Epithelial cell of esophagus (primary cell): Measurements from ENCODE around the gene NLRP8.

Source experiments
- DNase-seq: peaks from one replicate; pipeline ENCODE4 v3.0.0; 2010; ENCODE audit warnings: low read depth
- H3K4me3 ChIP-seq: 2 replicates; pipeline ENCODE4 v1.5.1; 2011; ENCODE audit warnings: mild to moderate bottlenecking, low read length, control low read depth
- TF ChIP-seq, protein P1 (sequence below): IDR thresholded peaks from 2 replicates; pipeline ENCODE4 v1.5.1; 2011; ENCODE audit warnings: low read depth, mild to moderate bottlenecking, low read length, control low read depth, inconsistent platforms; ENCODE audit not compliant: insufficient read depth; ENCODE audit errors: missing control alignments

Gene NLRP8

DNA sequence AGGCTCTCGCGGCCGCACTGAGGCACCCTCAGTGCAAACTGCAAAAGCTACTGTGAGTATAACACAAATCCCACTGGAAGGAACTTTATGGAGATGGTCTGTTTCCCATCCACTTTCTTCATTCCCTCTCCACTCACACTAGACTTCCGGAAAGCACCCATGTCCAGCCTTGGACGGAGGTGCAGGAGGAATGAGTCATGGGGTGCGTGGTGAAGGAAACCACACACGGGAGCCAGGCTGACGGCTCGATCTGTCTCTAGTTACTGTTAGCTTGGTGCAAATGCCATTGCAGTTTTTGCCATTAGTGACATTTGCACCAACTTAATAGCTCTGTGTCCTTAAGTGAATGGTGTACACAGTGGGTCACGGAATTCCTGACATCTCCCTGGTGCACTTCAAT, 14.6 kb downstream of the NLRP8 start:
- TF ChIP-seq, protein P1, sequence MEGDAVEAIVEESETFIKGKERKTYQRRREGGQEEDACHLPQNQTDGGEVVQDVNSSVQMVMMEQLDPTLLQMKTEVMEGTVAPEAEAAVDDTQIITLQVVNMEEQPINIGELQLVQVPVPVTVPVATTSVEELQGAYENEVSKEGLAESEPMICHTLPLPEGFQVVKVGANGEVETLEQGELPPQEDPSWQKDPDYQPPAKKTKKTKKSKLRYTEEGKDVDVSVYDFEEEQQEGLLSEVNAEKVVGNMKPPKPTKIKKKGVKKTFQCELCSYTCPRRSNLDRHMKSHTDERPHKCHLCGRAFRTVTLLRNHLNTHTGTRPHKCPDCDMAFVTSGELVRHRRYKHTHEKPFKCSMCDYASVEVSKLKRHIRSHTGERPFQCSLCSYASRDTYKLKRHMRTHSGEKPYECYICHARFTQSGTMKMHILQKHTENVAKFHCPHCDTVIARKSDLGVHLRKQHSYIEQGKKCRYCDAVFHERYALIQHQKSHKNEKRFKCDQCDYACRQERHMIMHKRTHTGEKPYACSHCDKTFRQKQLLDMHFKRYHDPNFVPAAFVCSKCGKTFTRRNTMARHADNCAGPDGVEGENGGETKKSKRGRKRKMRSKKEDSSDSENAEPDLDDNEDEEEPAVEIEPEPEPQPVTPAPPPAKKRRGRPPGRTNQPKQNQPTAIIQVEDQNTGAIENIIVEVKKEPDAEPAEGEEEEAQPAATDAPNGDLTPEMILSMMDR = no peak
- no peak for DNase-seq
- no peak overlapping the region for H3K4me3 ChIP-seq

DNA sequence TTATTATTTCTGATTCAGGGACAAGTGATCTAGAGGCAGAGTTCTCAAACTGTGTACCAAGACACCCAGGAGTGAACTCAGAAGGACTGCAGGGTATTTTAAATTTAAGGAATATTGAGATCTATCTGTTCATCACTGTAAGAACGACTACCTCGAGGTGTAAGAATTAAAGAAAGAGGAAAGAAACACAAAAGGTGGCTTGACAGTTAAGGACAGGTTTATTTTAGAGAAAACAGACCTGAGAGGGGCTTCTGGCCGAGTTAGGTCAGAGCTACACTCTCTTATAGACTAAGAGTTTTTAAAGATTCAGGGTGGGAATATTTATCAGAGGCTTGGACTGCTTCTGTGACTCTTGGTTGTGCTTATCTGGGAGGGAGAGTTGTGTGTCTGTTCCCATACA, 26.4 kb downstream of the NLRP8 start:
- no peak for DNase-seq
- H3K4me3 ChIP-seq = no peak overlapping the region
- TF ChIP-seq, protein P1 = no peak

DNA sequence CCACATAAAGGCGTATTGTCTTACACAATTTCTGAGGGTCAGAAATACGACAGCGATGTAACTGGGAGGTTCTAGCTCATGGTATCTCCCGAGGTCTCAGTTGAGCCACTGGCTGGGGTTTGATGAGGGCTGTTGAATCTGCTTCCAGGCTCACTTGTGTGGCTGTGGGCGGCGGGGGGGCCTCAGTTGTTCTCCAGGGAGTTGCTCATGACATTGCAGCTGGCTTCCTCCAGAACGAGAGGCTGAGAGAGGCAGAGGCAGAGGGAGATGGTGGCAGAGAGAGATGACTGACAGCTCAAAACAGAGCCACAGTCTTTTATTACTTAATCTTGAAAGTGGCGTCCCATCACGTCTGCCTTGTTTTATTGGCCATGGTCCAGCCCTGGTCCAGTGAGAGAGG, 32.8 kb downstream of the NLRP8 start:
- TF ChIP-seq, protein P1 = no peak
- no peak for DNase-seq
- no peak overlapping the region for H3K4me3 ChIP-seq

DNA sequence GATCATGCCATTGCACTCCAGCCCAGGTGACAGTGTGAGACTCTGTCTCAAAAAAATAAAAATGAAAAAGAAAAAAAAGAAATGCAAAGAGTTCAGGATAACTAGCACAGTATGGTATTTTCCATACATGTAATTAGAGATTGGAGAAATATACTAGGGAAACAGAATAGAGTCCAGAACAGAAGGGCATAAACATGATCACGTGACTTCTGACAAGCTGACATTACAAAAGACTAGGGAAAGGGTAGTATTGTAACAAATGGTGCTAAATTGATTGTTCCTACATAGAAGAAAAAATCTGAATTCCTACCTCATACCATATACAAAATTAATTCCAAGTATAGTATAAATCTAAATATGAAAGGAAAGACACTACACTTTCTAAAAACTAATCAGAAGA, 37.6 kb downstream of the NLRP8 start:
- TF ChIP-seq, protein P1 = no peak
- H3K4me3 ChIP-seq = no peak overlapping the region
- no peak for DNase-seq

DNA sequence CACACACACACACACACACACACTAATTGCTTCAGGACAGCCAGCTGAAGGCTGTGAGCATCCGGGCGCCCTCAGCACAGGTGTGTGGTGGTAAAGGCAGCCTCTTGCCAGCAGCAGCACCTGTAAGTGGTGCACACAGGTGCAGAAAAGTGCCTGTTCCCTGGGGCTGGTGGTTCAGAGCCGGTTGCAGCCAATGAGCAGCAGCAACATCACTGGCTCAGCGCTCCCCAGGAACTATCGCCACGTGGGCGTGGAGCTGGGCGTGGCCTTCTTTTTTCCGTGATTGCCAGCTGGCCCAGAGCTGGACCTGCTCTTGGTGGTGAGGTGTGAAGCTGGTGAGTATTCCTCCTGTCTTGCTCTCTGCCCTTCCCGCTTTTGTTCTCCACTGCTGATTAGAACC, 38.9 kb downstream of the NLRP8 start, which contains the start of gene NLRP5:
Gene NLRP5, plus strand, starts transcription at position 289 of the 400 bp plus-strand sequence.
- no peak for DNase-seq
- TF ChIP-seq, protein P1 = no peak
- no peak within 1 kb of the TSS for H3K4me3 ChIP-seq

DNA sequence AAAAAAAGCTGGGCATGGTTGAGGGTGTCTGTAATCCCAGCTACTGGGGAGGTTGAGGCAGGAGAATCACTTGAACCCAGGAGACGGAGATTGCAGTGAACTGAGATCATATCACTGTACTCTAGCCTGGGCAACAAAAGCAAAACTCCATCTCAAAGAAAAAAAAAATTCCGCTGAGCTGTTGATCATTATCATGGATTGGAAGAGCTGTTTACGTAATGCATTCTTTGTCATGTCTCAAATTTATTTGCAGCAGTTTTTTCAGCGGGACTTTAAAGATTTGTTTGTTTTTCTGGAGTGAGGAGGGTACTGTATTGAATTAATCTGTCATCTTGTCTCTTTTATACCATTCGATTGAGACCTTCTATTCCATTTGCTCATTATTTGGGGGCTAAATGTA, 43.2 kb downstream of the NLRP8 start:
- no peak for DNase-seq
- TF ChIP-seq, protein P1 = no peak
- no peak overlapping the region for H3K4me3 ChIP-seq

DNA sequence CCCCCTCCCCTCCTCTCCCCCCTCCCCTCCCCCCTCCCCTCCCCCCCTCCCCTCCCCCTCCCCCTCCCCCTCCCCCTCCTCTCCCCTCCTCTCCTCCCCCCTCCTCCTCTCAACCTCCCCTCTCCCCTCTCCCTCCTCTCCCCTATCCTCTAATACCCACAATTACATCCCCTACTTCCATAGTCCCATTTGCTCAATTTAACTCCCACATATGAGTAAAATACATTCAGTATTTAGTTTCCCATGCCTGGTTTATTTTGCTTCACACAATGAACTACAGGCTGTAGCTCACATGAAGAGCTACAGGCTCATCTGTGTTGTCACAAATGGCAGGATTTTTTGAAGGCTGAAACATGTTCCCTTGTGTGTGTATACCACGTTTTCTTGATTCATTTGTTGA, 45.9 kb downstream of the NLRP8 start:
- no peak for DNase-seq
- TF ChIP-seq, protein P1 = no peak
- H3K4me3 ChIP-seq = no peak overlapping the region
